ENCODE results near the gene MAP4K5. TPM values are rescaled to one million over a fixed set of nuclear protein-coding genes. Genes with fewer than 3 reads are reported as not detected.

The MAP4K5 gene
- total and polyA plus RNA-seq, 2 of the 4 experiments (the other 2 are of a cell fraction): 33.1 to 46.1 TPM

DNA sequence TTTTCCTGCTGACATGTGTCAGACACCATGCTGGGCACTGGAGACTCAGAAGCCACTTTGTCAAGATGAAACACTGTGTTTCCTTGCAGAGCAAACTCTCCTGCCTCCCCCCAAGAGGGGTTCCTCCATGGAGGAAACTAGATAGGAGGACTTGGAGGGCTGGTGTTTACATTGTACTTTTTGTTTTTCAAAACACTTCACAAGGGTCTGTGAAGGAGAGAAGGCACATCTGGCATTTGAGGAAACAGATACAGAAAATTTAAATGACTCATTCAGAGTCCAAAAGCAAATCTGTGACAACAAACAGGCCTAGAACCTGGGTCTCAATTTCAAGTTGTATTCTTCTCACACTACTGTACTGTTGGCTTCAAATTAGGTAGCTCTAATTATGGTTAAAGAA lies 128.9 kb downstream of the MAP4K5 start:
- Histone ChIP-seq H4K5ac (ENCODE audit: low read depth, low read length) (peak overlapping the region; percentile 54), H3K4ac (ENCODE audit: low read depth, low read length) (peak overlapping the region; percentile 52), H3K14ac (replicated peaks; ENCODE audit: low read depth, low read length) (peak overlapping the region; percentile 34; the same call in 1 of the 2 replicates), H2AK5ac (ENCODE audit: low read depth, low read length) (no peak overlapping the region), H2BK20ac (ENCODE audit: low read depth, low read length) (peak overlapping the region; percentile 83; the same call in 1 of the 2 replicates), H2BK120ac (ENCODE audit: low read depth, low read length) (peak overlapping the region; percentile 70), H2BK15ac (ENCODE audit: low read depth, low read length) (no peak overlapping the region), H4K8ac (ENCODE audit: low read depth in 2 of 2, low read length in 2 of 2) (peak overlapping the region in 1 of 2 experiments; percentile 74; a peak in 2 of 4 replicates), H3K9me1 (ENCODE audit: insufficient read depth, low read length) (peaks cover 15% of the 10 kb centered on the region), H2BK5ac (ENCODE audit: low read depth, low read length, poor library complexity, severe bottlenecking) (peak overlapping the region; percentile 91), H2AFZ (replicated peaks; ENCODE audit: low read length, poor library complexity) (no peak overlapping the region), H2AK9ac (replicated peaks; ENCODE audit: low read depth, low read length, poor library complexity) (no peak overlapping the region), H3K18ac (ENCODE audit: low read depth, low read length) (peak overlapping the region; percentile 63), H4K91ac (ENCODE audit: insufficient read depth, low read depth, low read length) (peak overlapping the region; percentile 62; the same call in 1 of the 2 replicates), H3K4me2 (ENCODE audit: low read depth, low read length) (peak overlapping the region; percentile 79), H3K79me1 (ENCODE audit: low read depth in 1 of 2, low read length in 2 of 2) (no peaks in the 10 kb centered on the region; a peak in 1 of 4 replicates), H3K23ac (ENCODE audit: low read depth, low read length) (no peak overlapping the region), H3K4me1 (ENCODE audit: control insufficient read depth, insufficient read depth, low read length) (peaks cover 20% of the 10 kb centered on the region), H3K9me3 (ENCODE audit: control insufficient read depth, insufficient read depth, low read length) (no peaks in the 10 kb centered on the region), H3K36me3 (ENCODE audit: control insufficient read depth, insufficient read depth, low read length) (no peaks in the 10 kb centered on the region), H3K9ac (ENCODE audit: low read depth, low read length) (no peak overlapping the region), H3K27ac (ENCODE audit: insufficient read depth, low read length) (peak overlapping the region; percentile 85; the same call in 1 of the 2 replicates), H4K20me1 (ENCODE audit: insufficient read depth, low read length) (peaks cover 3% of the 10 kb centered on the region; the same call in 1 of the 2 replicates), H3K4me3 (ENCODE audit: insufficient read depth, low read depth, low read length) (no peak overlapping the region), H3K56ac (ENCODE audit: extremely low read depth, insufficient read depth, low read length) (peak overlapping the region; percentile 56; the same call in 1 of the 2 replicates), H3K27me3 (ENCODE audit: control insufficient read depth, insufficient read depth, low read length) (no peaks in the 10 kb centered on the region)
- ChIA-PET POLR2A (ENCODE audit: unreplicated experiment) (no interaction called here), CTCF (interaction anchor here (1.0 to 1.5 kb wide), 2 partner anchors 26 to 59 kb away, joined by 3 to 4 read pairs; no protein-coding TSS in a partner anchor)
- intact Hi-C loops (cut with micrococcal nuclease) (no loop called here), dilution Hi-C loops (cut with HindIII; ENCODE audit: low sequenced_read_pairs, unreplicated experiment) (no loop called here), in situ Hi-C loops (cut with MboI; ENCODE audit: low sequenced_read_pairs) (no loop called here)
- ATAC-seq (ENCODE audit: low read depth) (peak; percentile 81), DNase-seq (peak; percentile 77)
- BruUV-seq (replicated peaks): no TSS peak
- no peak for TF ChIP-seq BHLHE40 (IDR thresholded peaks at IDR 0.05; ENCODE audit: low read depth, low read length)
- no peak for TF ChIP-seq RAD21 (IDR thresholded peaks at IDR 0.05; ENCODE audit: low read length)
- no peak for TF ChIP-seq CEBPB (IDR thresholded peaks at IDR 0.05; ENCODE audit: low read depth, low read length)
- peak; percentile 46; the same call in 1 of the 2 replicates for TF ChIP-seq MAZ (IDR thresholded peaks at IDR 0.05; ENCODE audit: borderline replicate concordance, low read depth, low read length)
- no peak for TF ChIP-seq NFE2L2 (IDR thresholded peaks at IDR 0.05; ENCODE audit: low read depth, low read length)
- TF ChIP-seq, protein P1, sequence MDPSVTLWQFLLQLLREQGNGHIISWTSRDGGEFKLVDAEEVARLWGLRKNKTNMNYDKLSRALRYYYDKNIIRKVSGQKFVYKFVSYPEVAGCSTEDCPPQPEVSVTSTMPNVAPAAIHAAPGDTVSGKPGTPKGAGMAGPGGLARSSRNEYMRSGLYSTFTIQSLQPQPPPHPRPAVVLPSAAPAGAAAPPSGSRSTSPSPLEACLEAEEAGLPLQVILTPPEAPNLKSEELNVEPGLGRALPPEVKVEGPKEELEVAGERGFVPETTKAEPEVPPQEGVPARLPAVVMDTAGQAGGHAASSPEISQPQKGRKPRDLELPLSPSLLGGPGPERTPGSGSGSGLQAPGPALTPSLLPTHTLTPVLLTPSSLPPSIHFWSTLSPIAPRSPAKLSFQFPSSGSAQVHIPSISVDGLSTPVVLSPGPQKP (IDR thresholded peaks at IDR 0.05; ENCODE audit: borderline replicate concordance, low read depth, low read length): no peak
- TF ChIP-seq FOS (IDR thresholded peaks at IDR 0.05; ENCODE audit: low read depth, low read length): peak; percentile 33; the same call in 1 of the 2 replicates
- TF ChIP-seq RCOR1 (IDR thresholded peaks at IDR 0.05; ENCODE audit: insufficient replicate concordance, low read length): no peak

Measured in IMR-90 (cell line).